GM20431 (cell line): Measurements from ENCODE around the gene FLNC.

ENCODE experiments used
- in situ Hi-C: fragments of 300-500 bp; cut with MseI, MboI; formaldehyde crosslinking; loops from one replicate; pipeline ENCODE4 v1.15.0; 2020; ENCODE audit warnings: low sequenced_read_pairs; ENCODE audit not compliant: unreplicated experiment

The FLNC gene

DNA sequence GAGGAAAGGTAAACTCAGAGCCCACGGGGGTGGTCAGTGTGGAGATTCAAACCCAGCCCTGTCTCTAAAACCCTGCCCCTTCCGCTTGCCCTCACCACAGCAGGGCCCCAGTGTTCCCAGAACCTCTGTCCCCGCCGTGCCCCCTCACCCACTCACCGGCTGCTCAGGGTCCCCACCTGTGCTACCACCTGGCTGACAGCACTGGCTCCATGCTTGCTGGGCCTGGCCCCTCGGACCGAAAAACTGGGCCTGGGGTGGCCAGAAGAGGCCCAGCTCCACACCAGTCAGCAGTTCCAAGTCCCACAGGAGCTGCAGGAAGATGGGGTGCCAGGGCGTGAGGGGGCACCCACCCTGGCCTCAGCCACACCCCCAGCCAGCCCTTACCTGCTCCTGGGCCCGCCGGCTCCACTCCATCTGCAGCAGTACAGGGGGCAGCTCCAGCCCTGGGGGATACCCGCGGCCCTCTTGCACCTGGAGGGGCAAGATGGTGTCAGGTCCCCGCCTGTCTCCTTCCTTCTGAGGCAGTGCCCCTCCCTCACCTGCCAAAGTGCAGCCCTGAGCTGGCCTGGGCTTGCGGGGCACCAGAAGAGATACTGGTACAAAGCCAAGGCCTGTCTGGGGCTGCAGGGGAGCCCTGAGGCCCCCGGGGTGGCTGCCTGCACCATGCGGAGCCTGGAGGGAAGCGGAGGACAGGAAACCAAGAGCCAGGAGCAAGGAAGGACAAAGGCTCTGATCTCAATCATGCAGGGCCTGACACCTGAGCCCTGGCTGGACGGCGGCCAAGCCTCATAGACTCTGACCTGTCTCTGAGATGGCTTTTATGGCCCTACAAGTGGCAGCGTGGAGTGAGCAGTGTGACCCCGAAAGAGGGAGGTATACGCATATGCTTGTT lies 44.2 kb downstream of the FLNC start:
- in situ Hi-C loops: no loop called here

DNA sequence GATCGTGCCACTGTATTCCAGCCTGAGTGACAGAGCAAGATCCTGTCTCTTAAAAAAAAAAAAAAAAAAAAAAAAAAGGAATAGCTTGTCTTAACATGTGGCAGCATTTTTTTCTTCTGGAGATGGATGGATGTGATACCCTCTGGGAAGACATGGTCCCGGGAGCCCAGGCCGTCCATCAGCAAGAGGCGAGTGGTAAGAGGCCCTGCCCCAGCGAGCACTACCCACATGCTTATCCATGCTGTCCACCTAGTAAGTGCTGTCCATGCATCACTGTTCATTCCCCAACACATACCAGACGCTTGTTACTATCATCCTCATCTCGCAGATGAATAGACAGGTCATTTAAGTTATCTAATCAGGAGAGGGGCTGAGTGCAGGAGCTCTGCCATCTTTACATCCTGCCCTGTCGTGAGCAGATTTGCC lies 45.3 kb downstream of the FLNC start:
- in situ Hi-C loops: no loop called here

DNA sequence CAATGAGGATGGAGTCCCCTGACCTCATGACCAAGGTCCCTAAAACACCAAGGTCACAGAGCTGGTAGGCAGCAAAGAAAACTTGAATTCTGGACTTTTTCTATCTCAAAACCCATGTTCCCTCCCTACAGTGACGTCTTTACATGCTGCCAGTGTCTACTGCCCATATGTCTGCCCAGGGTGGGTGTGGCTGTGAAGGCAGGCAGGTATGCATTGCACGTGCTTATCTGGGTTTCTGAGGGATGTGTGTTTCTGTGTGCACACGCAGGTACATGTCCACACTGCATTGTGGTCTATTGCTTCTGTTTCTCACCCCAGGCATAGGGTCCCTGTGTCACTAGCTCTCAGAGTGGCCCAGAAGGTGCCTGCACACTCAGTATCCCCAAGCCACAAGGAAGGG lies 45.9 kb downstream of the FLNC start:
- in situ Hi-C loops: no loop called here

DNA sequence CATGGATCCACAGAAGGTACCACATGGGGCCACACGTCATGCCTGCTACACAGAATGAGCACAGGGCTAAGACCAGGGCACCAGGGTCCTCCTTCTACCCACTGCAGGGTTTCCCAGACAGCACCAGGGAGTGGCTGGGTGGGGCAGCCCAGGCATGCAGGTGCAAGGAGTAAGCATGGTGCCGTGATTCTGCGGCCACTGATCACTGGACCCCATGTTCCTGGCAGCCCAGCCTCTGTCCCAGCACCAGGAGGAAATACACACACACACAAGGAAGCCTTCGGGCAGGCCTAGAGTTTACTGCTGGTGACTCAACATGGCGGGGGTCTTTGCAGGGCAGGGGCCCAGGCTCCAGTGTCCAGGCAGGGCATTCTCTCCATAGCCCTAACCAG lies 46.4 kb downstream of the FLNC start:
- in situ Hi-C loops: no loop called here

DNA sequence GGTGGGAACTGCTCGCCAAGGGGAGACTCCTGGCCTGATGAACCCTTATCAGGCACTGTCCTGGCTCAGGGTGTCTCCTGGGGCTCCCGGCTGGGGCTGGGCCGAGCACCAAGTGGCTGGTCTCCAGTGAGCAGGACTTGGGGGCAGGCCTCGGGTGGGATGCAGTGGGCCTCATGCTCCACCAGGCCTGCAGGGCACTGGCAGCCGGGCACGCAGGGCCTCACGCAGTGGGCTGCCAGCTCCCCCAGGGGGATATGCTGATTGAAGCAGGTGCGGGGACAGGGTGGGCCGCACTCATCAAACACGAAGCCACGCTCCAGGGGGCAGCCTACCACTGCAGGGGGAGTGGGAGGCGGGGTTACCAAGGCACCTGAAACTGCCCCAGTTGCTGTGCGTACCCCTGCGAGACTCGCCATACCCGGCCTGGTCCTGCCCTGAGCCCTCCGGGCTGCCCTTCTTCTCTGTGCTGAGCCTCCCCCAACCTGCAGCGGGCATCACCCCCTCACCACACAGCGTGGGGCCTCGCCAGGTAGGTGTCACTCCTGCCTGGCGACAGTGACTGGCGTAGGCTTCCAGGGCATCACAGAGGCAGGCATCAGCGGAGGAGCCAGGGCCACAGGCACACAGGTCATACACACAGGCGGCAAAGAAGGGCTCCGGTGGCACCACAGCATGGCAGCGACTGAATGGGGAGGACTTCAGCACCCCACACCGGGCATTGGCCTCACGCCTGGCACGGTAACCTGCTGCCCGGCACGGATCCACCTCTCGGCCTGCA lies 47.0 kb downstream of the FLNC start:
- in situ Hi-C loops: no loop called here

DNA sequence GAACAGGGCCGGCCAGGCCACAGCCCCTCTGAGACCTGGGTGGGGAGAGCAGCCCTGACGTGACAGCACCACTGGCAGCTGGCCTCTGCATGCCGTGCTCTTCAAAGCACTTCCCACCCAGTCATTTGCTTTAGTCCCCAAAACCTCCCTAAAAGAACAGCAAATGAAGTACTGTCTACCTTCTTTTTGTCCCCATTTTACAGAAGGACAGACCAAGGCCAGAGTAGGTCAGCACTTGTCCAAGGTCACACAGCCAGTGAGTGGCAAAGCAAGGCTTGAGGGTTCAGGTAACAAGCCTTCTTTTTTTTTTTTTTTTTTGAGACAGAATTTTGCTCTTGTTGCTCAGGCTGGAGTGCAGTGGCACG lies 47.5 kb downstream of the FLNC start:
- in situ Hi-C loops: no loop called here

DNA sequence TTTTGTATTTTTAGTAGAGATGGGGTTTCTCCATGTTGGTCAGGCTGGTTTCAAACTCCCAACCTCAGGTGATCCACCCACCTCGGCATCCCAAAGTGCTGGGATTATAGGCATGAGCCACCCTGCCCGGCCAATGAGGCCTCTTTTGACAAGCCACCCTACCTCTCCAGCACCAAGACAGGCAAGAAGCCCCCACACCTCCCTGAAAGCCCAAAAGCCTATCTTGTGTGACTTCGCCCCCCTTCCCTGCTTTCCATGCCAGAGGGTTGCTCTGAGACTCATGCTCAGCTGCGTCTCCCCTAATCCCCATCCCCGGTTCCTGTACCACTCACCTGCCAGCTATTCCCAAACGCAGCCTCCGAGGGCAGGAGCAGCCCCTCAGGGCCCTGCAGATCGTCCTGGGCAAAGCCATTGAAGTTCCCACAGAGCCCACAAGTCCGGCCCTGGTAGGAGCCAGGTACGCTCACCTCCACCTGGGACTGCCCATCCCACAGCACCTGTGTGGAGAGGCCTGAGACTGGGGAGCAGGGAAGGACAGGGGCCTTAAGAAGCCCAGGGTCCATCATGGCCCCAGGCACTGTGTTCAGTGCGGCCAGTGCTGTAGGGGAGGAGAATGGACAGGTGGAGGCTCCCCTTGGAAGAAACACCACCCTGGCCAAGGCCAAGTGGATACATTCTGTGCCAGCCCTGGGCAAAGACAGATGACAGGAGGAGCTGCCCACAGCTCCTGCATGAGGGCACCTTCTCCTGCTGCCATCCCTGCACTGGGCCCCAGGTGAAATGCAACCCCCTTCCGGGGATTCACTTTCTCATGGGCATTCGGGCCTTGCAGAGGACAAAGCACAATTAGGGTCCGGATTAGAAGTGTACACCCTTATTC lies 48.3 kb downstream of the FLNC start:
- in situ Hi-C loops: no loop called here

DNA sequence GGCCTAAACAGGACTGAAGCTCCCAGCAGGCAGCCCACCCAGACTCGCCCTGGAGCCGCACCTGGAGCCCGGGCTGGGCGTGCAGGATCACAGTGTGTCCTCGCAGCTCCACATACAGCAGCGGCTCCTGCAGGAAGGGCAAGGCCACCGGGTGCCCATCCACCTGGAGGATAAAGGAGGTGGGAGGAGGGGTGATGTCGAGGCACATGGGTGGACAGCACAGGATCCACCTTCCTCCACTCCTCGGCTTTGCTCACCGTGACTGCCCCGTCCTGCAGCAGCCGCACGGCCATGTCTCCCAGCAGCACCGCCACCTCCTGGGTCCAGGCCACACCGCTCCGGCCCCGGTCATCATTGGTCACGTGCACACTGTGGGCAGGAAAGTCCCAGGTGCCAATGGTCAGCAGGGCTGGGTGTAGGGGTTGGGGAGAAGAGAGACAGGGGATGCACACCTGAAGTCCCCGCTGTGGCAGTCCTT lies 49.3 kb downstream of the FLNC start:
- in situ Hi-C loops: no loop called here

DNA sequence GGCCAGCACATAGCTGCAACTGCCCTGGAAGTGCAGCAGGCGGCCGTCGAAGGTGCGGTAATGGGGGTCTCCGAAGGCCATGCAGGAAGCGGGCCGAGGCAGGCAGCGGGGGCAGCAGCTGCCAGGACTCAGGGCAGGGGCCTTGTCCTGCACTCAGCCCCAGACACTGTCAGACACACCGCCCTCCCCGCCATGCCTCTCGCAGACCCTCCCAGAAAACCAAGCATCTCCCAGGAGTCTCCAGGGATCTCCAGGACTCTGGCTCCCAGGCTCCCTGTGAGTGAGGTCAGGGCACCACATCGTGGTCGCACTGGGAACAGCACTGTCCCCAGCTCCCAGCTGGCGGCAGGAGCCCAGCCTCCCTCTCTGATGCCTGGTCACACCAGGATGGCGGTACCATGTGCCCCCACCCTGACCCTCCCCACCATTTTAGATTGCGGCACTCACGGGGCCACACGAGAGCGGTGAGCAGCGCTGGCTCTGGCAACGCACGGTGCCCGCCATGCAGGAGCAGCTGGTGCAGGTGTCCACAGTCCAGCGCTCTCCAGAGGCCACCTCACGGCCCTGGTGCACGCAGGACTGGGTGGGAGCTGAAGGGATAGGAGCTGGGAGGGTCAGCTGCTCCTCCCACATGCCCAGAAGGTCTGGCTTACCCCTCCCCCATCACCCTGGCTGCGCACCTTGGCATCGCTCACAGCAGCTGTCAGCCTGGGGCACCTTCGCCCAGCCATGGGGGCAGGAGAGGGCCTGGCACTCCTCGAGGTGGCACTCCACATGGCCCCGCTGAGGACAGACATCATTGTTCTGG lies 49.9 kb downstream of the FLNC start:
- in situ Hi-C loops: no loop called here

DNA sequence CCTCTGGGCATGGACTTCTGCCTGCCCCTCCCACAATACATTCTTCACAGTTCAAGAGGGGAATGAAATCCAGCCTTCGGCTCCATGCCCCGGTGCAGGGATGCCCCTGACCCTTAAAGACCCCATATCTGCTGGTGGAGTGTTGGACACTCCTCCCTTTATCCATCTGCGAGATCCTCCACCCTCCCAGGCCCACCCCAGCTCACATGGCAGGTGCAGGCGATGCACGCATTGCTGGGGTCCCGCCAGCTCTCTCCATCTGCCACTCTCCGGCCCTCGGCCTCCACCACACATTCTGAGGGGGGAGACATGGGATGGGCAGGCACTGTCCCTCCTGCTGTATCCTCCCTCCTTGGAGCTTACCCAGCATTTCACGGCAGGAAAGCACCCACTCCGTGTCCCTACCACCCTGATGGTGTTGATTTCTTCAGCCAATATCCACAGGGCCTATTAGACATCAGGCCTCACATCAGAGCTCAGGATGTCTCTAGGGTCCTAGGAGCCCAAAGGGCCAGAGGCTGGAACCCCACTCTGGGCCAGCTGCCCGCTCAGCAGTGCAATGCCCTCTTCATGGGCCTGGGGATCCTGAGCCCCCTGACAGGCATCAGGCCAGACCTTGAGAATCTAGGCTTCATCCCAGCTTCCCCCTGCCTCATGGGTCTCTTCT lies 50.7 kb downstream of the FLNC start:
- in situ Hi-C loops: no loop called here

DNA sequence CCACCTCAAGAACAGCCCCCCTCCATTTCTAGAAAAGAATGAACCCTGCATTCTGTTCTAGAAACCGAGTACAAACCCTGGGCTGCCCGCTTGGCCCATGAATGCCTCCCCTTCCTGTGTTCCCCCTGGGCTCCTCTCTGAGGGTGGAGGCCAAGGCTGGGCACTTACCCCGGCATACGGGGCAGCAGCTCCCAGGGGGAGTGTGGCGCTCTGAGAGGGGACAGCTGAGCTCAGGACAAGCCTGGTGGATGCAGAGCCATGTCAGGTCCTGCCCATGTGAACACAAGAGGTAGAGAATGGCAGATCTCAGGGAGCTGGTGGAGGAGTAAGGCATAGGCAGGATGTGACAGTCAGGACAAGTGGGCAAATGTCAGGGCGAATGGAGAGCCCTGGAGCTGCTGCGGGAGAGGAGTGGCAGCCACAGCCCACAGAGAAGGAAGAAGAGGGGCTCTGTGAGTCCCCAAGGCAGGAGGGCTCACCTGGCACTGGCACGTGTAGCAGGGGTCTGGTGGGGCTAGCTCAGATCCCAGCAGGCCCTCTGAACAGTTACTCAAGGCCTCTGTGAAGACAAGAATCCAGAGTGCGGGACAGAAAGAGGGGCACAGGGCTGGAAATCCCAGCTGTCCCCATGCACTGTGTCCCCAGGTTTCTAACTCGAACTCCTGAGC lies 51.4 kb downstream of the FLNC start:
- in situ Hi-C loops: no loop called here

DNA sequence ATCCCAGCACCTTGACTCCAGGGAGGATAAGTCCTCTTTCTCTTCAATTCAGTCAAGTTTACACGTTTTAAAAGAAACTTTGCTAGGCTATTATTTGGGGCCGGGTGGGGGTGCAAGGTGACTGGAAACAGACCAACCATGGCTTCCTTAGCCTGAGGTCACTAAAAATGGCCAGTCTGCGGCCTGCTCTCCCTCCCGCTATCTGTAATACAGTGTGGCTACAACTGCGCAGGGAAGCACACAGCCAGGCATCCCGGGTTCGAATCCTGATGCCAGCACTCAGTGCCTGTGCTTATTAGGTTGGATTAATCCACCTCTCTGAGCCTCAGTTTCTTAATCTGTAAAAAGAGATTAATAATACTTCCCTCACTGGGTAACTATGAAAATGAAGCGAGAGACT lies 51.9 kb downstream of the FLNC start:
- in situ Hi-C loops: no loop called here

DNA sequence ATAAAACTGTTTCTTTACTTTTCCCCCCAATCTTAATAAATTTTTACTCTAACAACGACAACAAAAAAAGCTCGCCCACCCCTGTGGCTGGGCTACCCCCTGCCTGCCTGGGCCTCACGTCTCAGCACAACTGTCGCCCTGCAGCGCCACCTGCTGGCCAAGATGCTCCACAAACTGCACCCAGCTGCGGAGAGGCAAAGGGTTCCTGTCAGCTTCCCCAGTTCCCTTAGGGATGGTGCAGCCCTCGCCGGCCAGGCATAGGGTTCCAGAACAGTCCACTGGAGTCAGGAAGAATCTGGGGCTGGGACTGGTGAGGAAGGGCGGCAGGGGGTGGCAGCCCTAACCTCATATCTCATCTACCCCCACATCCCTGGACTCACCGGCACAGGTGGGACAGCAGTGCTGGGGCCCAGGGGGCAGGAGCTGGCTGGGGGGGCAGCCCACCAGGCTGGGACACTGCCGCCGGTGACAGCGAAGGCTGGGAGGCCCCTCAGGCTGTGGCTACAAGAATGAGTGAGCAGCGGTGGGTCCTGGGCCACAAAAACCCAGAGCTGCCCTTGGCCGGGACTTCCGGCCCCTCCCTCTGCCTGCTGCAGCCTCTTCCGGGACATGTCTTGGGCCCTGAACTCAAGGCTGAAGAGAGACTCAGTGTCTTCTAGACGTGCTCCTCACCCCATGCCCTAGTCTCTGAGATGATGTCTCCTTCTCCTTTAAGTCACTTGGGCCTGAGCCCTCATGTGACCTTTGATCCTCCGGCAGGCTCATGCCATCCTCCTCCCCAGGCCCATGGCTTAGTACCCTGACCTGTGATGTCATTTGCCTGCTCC lies 53.6 kb downstream of the FLNC start:
- in situ Hi-C loops: no loop called here

DNA sequence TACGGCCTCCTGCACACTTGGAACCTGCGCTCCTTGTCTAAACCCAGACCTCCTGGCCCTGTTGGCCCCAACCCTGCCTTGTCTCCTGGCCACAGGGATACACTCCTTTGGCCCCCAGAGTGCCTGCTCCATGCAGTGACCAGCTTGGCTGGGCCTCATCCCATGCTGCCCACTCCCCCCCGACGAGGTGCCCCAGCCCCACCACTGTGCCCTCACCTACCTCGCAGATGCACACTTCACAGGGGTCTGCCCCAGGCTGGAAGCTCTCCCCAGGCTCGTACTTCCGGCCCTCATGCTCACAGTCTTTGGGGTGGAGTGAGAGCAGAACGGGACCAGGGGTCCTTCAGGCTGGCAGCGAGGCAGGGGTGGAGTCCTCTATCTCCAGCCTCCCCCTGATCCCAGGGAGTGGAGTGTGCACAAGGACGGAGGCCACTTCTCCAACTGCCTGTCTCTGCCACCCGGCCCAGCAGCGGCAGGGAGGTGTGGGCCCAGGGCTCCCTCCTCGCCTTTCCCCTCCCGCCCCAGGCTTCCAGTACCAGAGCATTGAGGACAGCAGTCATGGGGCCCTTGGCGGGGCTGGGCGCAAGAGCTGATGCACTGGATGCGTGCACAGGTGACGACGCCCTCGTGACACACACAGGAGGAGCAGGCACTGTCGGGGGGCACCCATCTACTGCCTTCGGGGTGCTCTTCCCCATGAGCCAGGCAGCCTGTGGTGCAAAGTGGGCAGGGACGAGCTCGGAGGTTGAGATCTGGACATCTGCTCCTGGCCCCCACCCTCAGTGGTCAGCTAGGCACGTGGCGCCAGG lies 54.6 kb downstream of the FLNC start:
- in situ Hi-C loops: no loop called here

DNA sequence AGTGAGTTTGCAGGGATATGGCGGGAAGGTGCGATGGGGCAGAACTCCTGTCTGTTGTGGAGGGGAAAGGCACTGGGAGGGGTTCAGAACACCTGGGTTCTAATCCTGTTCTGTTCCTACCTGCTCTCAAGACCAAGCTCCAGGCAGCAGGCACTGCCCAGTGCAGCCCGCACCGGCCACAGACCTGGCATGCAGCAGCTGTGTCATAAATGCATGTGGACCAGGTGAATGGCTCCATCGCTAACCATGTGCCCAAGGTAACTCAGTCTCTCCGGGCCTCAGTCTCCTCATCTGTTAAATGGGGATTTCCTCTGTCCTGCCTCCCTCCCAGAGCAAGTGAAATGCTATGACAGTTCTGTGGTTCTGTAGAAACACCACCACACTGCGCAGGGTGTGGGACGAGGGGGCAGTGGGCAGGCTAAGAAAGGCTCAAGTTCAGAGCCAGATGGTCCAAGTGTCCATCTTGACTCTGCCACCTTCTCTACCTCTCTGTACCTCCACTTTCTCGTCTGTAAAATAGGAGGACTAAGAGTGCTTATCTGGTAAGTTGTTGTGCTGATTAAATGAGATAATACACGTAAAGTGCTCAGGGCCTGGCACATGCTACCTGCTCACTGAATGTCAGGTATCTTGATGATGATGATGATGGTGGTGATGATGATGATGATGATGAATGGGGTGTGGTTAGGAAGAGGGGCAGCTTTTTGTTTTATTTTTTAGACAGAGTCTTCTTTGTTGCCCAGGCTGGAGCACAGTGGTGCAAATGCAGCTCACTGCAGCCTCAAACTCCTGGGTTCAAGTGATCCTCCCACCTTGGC lies 55.4 kb downstream of the FLNC start:
- in situ Hi-C loops: no loop called here
